Measurements from ENCODE around the gene LAMA1.

DNA sequence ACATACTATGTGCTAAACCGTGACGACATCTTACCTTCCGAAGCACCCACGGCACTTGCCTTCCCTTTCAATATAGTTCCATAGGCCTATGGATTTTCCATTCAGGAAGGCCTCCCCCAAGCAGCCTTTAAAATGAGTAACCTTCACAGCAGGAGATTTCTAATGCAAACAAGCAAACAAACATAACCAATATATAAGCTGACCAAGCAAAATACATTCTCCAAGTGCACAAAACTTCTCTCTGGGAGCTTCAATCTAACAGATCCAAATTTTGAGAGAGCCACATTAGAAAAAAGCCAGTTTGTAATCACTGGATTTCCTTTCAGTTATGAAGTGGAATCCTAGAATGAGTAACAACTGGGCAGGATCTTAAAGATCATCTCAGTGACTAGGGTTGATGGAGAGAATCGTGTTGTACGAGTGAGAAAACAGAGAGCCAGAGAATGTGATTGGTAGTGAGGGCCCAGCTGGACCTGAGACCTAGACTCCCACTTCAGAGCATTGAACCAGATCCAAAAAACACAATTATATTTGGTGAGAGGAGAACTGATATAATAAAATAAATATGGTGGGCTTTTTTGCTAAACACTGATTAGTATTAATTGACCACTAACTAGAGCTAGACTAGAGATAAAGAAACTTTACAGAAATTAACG lies 145.6 kb downstream of the LAMA1 start:
- TF ChIP-seq EP300 (IDR thresholded peaks at IDR 0.05) (no peak), POLR2AphosphoS5 (IDR thresholded peaks at IDR 0.05) (no peak), POLR2A (IDR thresholded peaks at IDR 0.05) (no peak)
- TF ChIP-seq, protein P1, sequence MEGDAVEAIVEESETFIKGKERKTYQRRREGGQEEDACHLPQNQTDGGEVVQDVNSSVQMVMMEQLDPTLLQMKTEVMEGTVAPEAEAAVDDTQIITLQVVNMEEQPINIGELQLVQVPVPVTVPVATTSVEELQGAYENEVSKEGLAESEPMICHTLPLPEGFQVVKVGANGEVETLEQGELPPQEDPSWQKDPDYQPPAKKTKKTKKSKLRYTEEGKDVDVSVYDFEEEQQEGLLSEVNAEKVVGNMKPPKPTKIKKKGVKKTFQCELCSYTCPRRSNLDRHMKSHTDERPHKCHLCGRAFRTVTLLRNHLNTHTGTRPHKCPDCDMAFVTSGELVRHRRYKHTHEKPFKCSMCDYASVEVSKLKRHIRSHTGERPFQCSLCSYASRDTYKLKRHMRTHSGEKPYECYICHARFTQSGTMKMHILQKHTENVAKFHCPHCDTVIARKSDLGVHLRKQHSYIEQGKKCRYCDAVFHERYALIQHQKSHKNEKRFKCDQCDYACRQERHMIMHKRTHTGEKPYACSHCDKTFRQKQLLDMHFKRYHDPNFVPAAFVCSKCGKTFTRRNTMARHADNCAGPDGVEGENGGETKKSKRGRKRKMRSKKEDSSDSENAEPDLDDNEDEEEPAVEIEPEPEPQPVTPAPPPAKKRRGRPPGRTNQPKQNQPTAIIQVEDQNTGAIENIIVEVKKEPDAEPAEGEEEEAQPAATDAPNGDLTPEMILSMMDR (IDR thresholded peaks at IDR 0.05), result no peak
